Suprapubic skin (tissue), 4 donors: ENCODE data around the gene TAP1. TPM values are rescaled to one million over a fixed set of nuclear protein-coding genes. Genes with fewer than 3 reads are reported as not detected.
"Not testable (repeated sequence)": the region's sequence is repeated elsewhere in the genome, so short reads cannot be mapped to it uniquely, and the experiment has no call there.

Experiments used
- DNase-seq, 2 donors: peaks; one replicate each; pipeline ENCODE4 v3.0.0-alpha.2; 2019; ENCODE audit warnings: low spot score in 2 of 2
- H3K27ac ChIP-seq: fragments of 200-600 bp; sonication (generic); one replicate; pipeline ENCODE4 v1.5.1; 2019
- H3K27me3 ChIP-seq: fragments of 200-600 bp; sonication (generic); one replicate; pipeline ENCODE4 v1.5.1; 2019
- H3K36me3 ChIP-seq: fragments of 200-600 bp; sonication (generic); one replicate; pipeline ENCODE4 v1.5.1; 2019
- H3K4me1 ChIP-seq: fragments of 200-600 bp; sonication (generic); one replicate; pipeline ENCODE4 v1.5.1; 2019
- H3K4me3 ChIP-seq: fragments of 200-600 bp; sonication (generic); one replicate; pipeline ENCODE4 v1.5.1; 2019; ENCODE audit warnings: mild to moderate bottlenecking
- H3K9me3 ChIP-seq: fragments of 200-600 bp; sonication (generic); one replicate; pipeline ENCODE4 v1.5.1; 2019
- CTCF ChIP-seq, 2 donors: fragments of 200-600 bp in 1 of 2; fragments of 450-650 bp in 1 of 2; sonication (generic) in 1 of 2; IDR thresholded peaks; one replicate each; pipeline ENCODE4 v1.5.1; 2016 to 2019; ENCODE audit warnings: antibody characterized with exemption in 2 of 2, mild to moderate bottlenecking in 1 of 2, moderate library complexity in 1 of 2
- EP300 ChIP-seq: sonication (generic); formaldehyde crosslinking; IDR thresholded peaks from one replicate; pipeline ENCODE4 v1.6.1; 2017; ENCODE audit warnings: antibody characterized with exemption
- POLR2A ChIP-seq, 2 donors: fragments of 450-650 bp; IDR thresholded peaks; one replicate each; pipeline ENCODE4 v1.6.1; 2017; ENCODE audit warnings: antibody characterized with exemption in 2 of 2, mild to moderate bottlenecking in 2 of 2, moderate library complexity in 2 of 2
- POLR2AphosphoS5 ChIP-seq, 3 donors: sonication (generic); formaldehyde crosslinking; IDR thresholded peaks; one replicate each; pipeline ENCODE4 v1.6.1; 2017; ENCODE audit warnings: antibody characterized with exemption in 3 of 3
- WGBS: methylation state at CpG from one replicate; pipeline ENCODE4 v1.1.5; 2018; 5-methylcytosine and 5-hydroxymethylcytosine counted together
- total RNA-seq, 4 donors: library from RNA; depleted of rRNA; stranded (reverse); fragments of >200 nt; gene quantifications; one replicate each; pipeline ENCODE4 v1.1.0, GENCODE V29; 2016

TAP1 gene
- total RNA-seq, 4 donors from 2014 or later, result 90.7 to 126 (median 101) TPM

- Histone ChIP-seq H3K4me3 (no peak overlapping the region), H3K4me1 (no peaks in the 10 kb centered on the region), H3K27me3 (peaks cover 12% of the 10 kb centered on the region), H3K27ac (no peak overlapping the region), H3K9me3 (no peaks in the 10 kb centered on the region), H3K36me3 (no peaks in the 10 kb centered on the region)
- no peak for TF ChIP-seq POLR2AphosphoS5 (IDR thresholded peaks at IDR 0.05)
- TF ChIP-seq EP300, result no peak
- TF ChIP-seq CTCF (IDR thresholded peaks at IDR 0.05), result no peak
- TF ChIP-seq POLR2A (IDR thresholded peaks at IDR 0.05), result no peak
- 22% methylated on average over 5 of the region's 5 CpGs for WGBS
- no peak for DNase-seq
Measured at GRCh38 chr6:32883789-32884188, 30.3 kb upstream of the TAP1 start.

- Histone ChIP-seq H3K4me3 (no peak overlapping the region), H3K27me3 (peaks cover 12% of the 10 kb centered on the region), H3K36me3 (no peaks in the 10 kb centered on the region), H3K27ac (no peak overlapping the region), H3K9me3 (no peaks in the 10 kb centered on the region), H3K4me1 (no peaks in the 10 kb centered on the region)
- DNase-seq, result no peak
- TF ChIP-seq CTCF (IDR thresholded peaks at IDR 0.05), result no peak
- no peak for TF ChIP-seq POLR2A (IDR thresholded peaks at IDR 0.05)
- TF ChIP-seq EP300, result no peak
- TF ChIP-seq POLR2AphosphoS5 (IDR thresholded peaks at IDR 0.05), result no peak
- WGBS, result 58% methylated on average over 1 of the region's 1 CpG
Measured at GRCh38 chr6:32882879-32883250, 29.4 kb upstream of the TAP1 start.

GRCh38 chr6:32880962-32881361, 27.5 kb upstream of the TAP1 start:
- H3K27me3 ChIP-seq, result peaks cover 12% of the 10 kb centered on the region
- not testable (repeated sequence) for H3K9me3 ChIP-seq, H3K4me1 ChIP-seq, H3K27ac ChIP-seq, H3K36me3 ChIP-seq, DNase-seq, H3K4me3 ChIP-seq
- 94% methylated on average over 3 of the region's 3 CpGs for WGBS

- WGBS, result 60% methylated on average over 35 of the region's 35 CpGs
- no peak overlapping the region for H3K4me3 ChIP-seq
- DNase-seq, result no peak
- H3K9me3 ChIP-seq, result no peaks in the 10 kb centered on the region
- no peaks in the 10 kb centered on the region for H3K4me1 ChIP-seq
- no peak for TF ChIP-seq CTCF (IDR thresholded peaks at IDR 0.05)
- TF ChIP-seq POLR2AphosphoS5 (IDR thresholded peaks at IDR 0.05), result no peak
- TF ChIP-seq POLR2A (IDR thresholded peaks at IDR 0.05), result no peak
- no peak for TF ChIP-seq EP300
- no peaks in the 10 kb centered on the region for H3K36me3 ChIP-seq
- peaks cover 16% of the 10 kb centered on the region for H3K27me3 ChIP-seq
- no peak overlapping the region for H3K27ac ChIP-seq
Measured at GRCh38 chr6:32879691-32880090, 26.2 kb upstream of the TAP1 start.

GRCh38 chr6:32876603-32877002, 23.1 kb upstream of the TAP1 start:
- no peaks in the 10 kb centered on the region for H3K4me1 ChIP-seq
- no peaks in the 10 kb centered on the region for H3K36me3 ChIP-seq
- H3K9me3 ChIP-seq, result no peaks in the 10 kb centered on the region
- DNase-seq, result no peak
- H3K4me3 ChIP-seq, result no peak overlapping the region
- H3K27ac ChIP-seq, result no peak overlapping the region
- TF ChIP-seq EP300, result no peak
- TF ChIP-seq POLR2AphosphoS5 (IDR thresholded peaks at IDR 0.05), result no peak
- no peak for TF ChIP-seq CTCF (IDR thresholded peaks at IDR 0.05)
- TF ChIP-seq POLR2A (IDR thresholded peaks at IDR 0.05), result no peak
- WGBS, result 85% methylated on average over 2 of the region's 2 CpGs
- peaks cover 24% of the 10 kb centered on the region for H3K27me3 ChIP-seq

GRCh38 chr6:32873947-32874346, 20.4 kb upstream of the TAP1 start:
- 57% methylated on average over 1 of the region's 1 CpG for WGBS
- not testable (repeated sequence) for H3K4me1 ChIP-seq, H3K4me3 ChIP-seq, H3K36me3 ChIP-seq, H3K9me3 ChIP-seq, DNase-seq, H3K27ac ChIP-seq
- H3K27me3 ChIP-seq, result peaks cover 20% of the 10 kb centered on the region
